Caco-2 (cell line): ENCODE measurements around the gene SYTL2. TPM values are rescaled to one million over a fixed set of nuclear protein-coding genes. Genes with fewer than 3 reads are reported as not detected.
"Not testable (repeated sequence)": the region's sequence is repeated elsewhere in the genome, so short reads cannot be mapped to it uniquely, and the experiment has no call there.

Source experiments
- BruUV-seq: library from RNA; stranded (reverse); fragments of 400-500 nt; replicated peaks from 2 replicates; lab custom pipeline; 2021; lab: Mats Ljungman, UMichigan
- CTCF ChIA-PET: fragments of 300-600 bp; sonication (Branson Sonifier 250); formaldehyde crosslinking; loops from one replicate; lab custom pipeline; 2022; ENCODE audit warnings: antibody characterized with exemption; lab: Charles Lee
- POLR2A ChIA-PET: fragments of 300-600 bp; sonication (Branson Sonifier 250); formaldehyde crosslinking; loops from one replicate; lab custom pipeline; 2022; ENCODE audit warnings: antibody characterized with exemption; lab: Charles Lee
- DNase-seq, 2 experiments: peaks; one replicate each; pipeline versions ENCODE4 v3.0.0 to v3.0.0-alpha.2; 2020 to 2022
- H3K27me3 ChIP-seq: replicated peaks from 2 replicates; pipeline ENCODE4 v1.6.0; 2011; ENCODE audit warnings: low read length; ENCODE audit not compliant: control insufficient read depth, insufficient read depth
- H3K36me3 ChIP-seq: 2 replicates; pipeline ENCODE4 v1.5.1; 2011; ENCODE audit warnings: low read length; ENCODE audit not compliant: control insufficient read depth, insufficient read depth
- H3K4me1 ChIP-seq: fragments of 250-450 bp; sonication (Bioruptor Pico); 2 replicates; pipeline ENCODE4 v1.5.1; 2020; ENCODE audit warnings: mild to moderate bottlenecking
- H3K4me3 ChIP-seq: 2 replicates; pipeline ENCODE4 v1.5.1; 2011; ENCODE audit warnings: low read depth, mild to moderate bottlenecking, control low read depth, low read length
- H3K9me3 ChIP-seq: fragments of 250-450 bp; sonication (Bioruptor Pico); 2 replicates; pipeline ENCODE4 v1.5.1; 2020; ENCODE audit warnings: mild to moderate bottlenecking, moderate library complexity
- H3K27ac Mint-ChIP-seq: one replicate; pipeline ENCODE4 v1.8.0; 2022; ENCODE audit warnings: mixed read lengths; ENCODE audit not compliant: unreplicated experiment
- H3K27me3 Mint-ChIP-seq: one replicate; pipeline ENCODE4 v1.8.0; 2022; ENCODE audit warnings: mixed read lengths; ENCODE audit not compliant: insufficient read depth, unreplicated experiment
- H3K36me3 Mint-ChIP-seq: one replicate; pipeline ENCODE4 v1.8.0; 2022; ENCODE audit warnings: mild to moderate bottlenecking, mixed read lengths; ENCODE audit not compliant: insufficient read depth, unreplicated experiment
- H3K4me1 Mint-ChIP-seq: one replicate; pipeline ENCODE4 v1.8.0; 2022; ENCODE audit warnings: low read depth, mixed read lengths; ENCODE audit not compliant: unreplicated experiment
- H3K4me3 Mint-ChIP-seq: one replicate; pipeline ENCODE4 v1.8.0; 2022; ENCODE audit warnings: mild to moderate bottlenecking, moderate library complexity, mixed read lengths; ENCODE audit not compliant: unreplicated experiment
- H3K9me3 Mint-ChIP-seq: one replicate; pipeline ENCODE4 v1.8.0; 2022; ENCODE audit warnings: mixed read lengths; ENCODE audit not compliant: unreplicated experiment
- intact Hi-C: fragments of 100-400 bp; cut with micrococcal nuclease; formaldehyde crosslinking; loops from one replicate; pipeline ENCODE4 v1.10.0; 2022; ENCODE audit not compliant: unreplicated experiment
- total RNA-seq: library from RNA; stranded (reverse); gene quantifications from 2 replicates; pipeline ENCODE4 v1.2.3, GENCODE V29; 2022
- TF ChIP-seq, protein P1 (sequence below), 2 experiments: fragments of 200-600 bp in 1 of 2; IDR thresholded peaks; 1 replicate in 1 of 2; 2 replicates in 1 of 2; pipeline versions ENCODE4 v1.5.1 to v1.8.0; 2011 to 2022; ENCODE audit warnings: antibody characterized with exemption in 1 of 2, control low read depth in 1 of 2, inconsistent platforms in 1 of 2, low read depth in 1 of 2, low read length in 1 of 2, mild to moderate bottlenecking in 1 of 2, moderate library complexity in 1 of 2; ENCODE audit not compliant: insufficient read depth in 1 of 2, severe bottlenecking in 1 of 2, unreplicated experiment in 1 of 2

SYTL2 gene
- total RNA-seq, 1 experiment from 2014 or later = 110 TPM

DNA sequence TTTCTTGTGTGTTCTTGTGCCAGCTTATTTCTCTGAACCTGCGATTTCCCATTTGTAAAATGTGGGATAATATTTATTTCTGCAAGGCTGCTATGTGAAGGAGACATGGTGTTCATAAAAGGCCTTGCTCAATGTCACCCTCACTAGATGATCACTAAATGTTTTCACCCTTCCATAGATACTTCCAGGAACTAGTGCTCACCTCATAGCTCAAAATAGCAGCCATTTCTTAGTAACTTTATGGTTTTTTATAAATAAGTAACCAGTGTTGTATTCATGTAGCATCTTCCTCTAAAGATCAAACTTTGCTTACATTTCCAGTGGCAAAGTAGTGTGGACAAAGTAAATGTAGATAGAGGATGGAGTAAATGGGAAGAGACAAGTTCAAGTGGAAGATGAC is 23.8 kb downstream of the SYTL2 start:
- peaks cover 13% of the 10 kb centered on the region for H3K9me3 ChIP-seq
- BruUV-seq = no TSS peak
- H3K27ac Mint-ChIP-seq = peak overlapping the region; percentile 86
- H3K36me3 ChIP-seq = peaks cover 3% of the 10 kb centered on the region; the same call in 1 of the 2 replicates
- TF ChIP-seq, protein P1, sequence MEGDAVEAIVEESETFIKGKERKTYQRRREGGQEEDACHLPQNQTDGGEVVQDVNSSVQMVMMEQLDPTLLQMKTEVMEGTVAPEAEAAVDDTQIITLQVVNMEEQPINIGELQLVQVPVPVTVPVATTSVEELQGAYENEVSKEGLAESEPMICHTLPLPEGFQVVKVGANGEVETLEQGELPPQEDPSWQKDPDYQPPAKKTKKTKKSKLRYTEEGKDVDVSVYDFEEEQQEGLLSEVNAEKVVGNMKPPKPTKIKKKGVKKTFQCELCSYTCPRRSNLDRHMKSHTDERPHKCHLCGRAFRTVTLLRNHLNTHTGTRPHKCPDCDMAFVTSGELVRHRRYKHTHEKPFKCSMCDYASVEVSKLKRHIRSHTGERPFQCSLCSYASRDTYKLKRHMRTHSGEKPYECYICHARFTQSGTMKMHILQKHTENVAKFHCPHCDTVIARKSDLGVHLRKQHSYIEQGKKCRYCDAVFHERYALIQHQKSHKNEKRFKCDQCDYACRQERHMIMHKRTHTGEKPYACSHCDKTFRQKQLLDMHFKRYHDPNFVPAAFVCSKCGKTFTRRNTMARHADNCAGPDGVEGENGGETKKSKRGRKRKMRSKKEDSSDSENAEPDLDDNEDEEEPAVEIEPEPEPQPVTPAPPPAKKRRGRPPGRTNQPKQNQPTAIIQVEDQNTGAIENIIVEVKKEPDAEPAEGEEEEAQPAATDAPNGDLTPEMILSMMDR (IDR thresholded peaks at IDR 0.05; ENCODE audit: insufficient read depth in 1 of 2, low read depth in 1 of 2, low read length in 1 of 2, severe bottlenecking in 1 of 2, unreplicated experiment in 1 of 2) = no peak
- no peak overlapping the region for H3K4me3 ChIP-seq
- POLR2A ChIA-PET = interaction anchor here (1.0 kb wide), 1 partner anchor 139 kb away, joined by 3 read pairs; the partner anchor contains the start of gene TMEM126A
- H3K36me3 Mint-ChIP-seq = peaks cover 48% of the 10 kb centered on the region
- H3K27me3 ChIP-seq = no peaks in the 10 kb centered on the region
- CTCF ChIA-PET = interaction anchor here (1.2 kb wide), 1 partner anchor 9 kb away, joined by 3 read pairs; no protein-coding TSS in a partner anchor
- H3K4me1 Mint-ChIP-seq = peaks cover 69% of the 10 kb centered on the region
- intact Hi-C loops = loop anchor here (10.0 kb wide), 2 partner anchors 338 to 1218 kb away; no protein-coding TSS in a partner anchor
- peaks cover 69% of the 10 kb centered on the region for H3K4me1 ChIP-seq
- H3K27me3 Mint-ChIP-seq = no peaks in the 10 kb centered on the region
- H3K9me3 Mint-ChIP-seq = peaks cover 9% of the 10 kb centered on the region
- H3K4me3 Mint-ChIP-seq = peak overlapping the region; percentile 61
- no peak for DNase-seq

DNA sequence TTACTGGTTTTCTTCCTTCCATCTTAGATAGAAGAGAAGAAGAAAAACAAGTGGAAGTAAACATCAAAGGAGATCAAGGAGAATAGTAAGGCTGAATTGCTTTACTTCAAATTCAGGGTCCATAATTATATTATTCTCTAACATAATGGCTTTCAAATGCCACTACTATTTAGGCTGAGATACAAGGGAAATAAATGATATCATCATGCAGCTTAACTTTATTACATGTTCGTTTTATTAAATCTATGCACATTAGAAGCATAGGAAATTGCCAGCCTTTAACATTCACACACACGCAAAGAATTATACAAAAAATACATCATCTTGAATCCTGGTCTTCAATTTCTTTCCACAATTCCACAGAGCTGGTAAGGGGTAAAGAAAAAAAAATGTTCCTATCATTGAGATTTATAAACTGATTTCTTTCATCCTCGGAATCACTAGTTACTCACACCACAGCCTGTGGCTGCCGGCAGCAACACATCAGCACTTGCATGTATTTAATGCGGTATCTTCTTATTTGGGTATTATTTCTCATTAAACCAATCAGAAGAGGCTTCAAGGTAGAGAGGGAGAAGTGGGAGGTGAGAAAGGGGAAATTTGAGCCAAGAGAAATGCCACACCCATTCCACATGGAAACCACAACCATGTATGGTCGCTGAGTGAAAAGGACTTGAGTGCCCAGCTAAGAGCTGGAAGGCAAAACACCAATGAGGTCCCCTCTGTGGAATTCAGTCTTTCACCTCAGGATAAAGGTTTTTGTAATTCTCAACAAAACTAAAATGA is 26.3 kb downstream of the SYTL2 start:
- peak overlapping the region; percentile 48 for H3K27ac Mint-ChIP-seq
- DNase-seq = no peak
- ChIA-PET POLR2A (no interaction called here), CTCF (no interaction called here)
- Histone ChIP-seq H3K36me3 (peaks cover 3% of the 10 kb centered on the region; the same call in 1 of the 2 replicates), H3K4me1 (peaks cover 70% of the 10 kb centered on the region), H3K27me3 (no peaks in the 10 kb centered on the region), H3K4me3 (no peak overlapping the region), H3K9me3 (peaks cover 20% of the 10 kb centered on the region)
- H3K27me3 Mint-ChIP-seq = no peaks in the 10 kb centered on the region
- peaks cover 9% of the 10 kb centered on the region for H3K9me3 Mint-ChIP-seq
- no TSS peak for BruUV-seq
- TF ChIP-seq, protein P1 (IDR thresholded peaks at IDR 0.05; ENCODE audit: insufficient read depth in 1 of 2, low read depth in 1 of 2, low read length in 1 of 2, severe bottlenecking in 1 of 2, unreplicated experiment in 1 of 2) = no peak
- no peak overlapping the region for H3K4me3 Mint-ChIP-seq
- H3K4me1 Mint-ChIP-seq = peaks cover 76% of the 10 kb centered on the region
- intact Hi-C loops = loop anchor here (10.0 kb wide), 2 partner anchors 340 to 1220 kb away; no protein-coding TSS in a partner anchor
- H3K36me3 Mint-ChIP-seq = peaks cover 47% of the 10 kb centered on the region

DNA sequence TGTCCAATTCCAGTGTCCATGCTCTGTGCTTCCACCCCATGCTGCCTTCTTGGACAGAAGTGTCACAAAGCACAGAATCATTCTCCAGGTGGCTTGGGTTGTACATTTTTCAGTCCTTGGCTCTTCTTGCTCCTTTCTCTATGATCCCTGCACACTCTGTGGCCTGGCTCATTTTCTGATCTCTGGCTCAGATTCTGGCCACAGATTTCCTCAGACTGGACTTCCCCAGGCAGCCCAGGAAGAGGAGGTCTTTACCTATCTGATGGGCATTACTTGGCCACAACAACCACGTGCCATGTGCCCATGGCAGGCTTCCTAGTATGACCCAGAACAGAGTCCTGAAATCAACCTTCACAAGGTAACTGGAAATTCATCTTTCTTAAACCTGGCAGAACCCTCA is 27.2 kb downstream of the SYTL2 start:
- H3K27ac Mint-ChIP-seq = peak overlapping the region; percentile 19
- H3K4me3 ChIP-seq = no peak overlapping the region
- H3K36me3 ChIP-seq = peaks cover 3% of the 10 kb centered on the region; the same call in 1 of the 2 replicates
- H3K9me3 ChIP-seq = peaks cover 20% of the 10 kb centered on the region
- H3K27me3 Mint-ChIP-seq = no peaks in the 10 kb centered on the region
- no peaks in the 10 kb centered on the region for H3K27me3 ChIP-seq
- intact Hi-C loops = loop anchor here (10.0 kb wide), 2 partner anchors 341 to 1221 kb away; no protein-coding TSS in a partner anchor
- TF ChIP-seq, protein P1 (IDR thresholded peaks at IDR 0.05; ENCODE audit: insufficient read depth in 1 of 2, low read depth in 1 of 2, low read length in 1 of 2, severe bottlenecking in 1 of 2, unreplicated experiment in 1 of 2) = no peak
- H3K4me1 Mint-ChIP-seq = peaks cover 71% of the 10 kb centered on the region
- DNase-seq = no peak
- ChIA-PET POLR2A (no interaction called here), CTCF (no interaction called here)
- no TSS peak for BruUV-seq
- peaks cover 47% of the 10 kb centered on the region for H3K36me3 Mint-ChIP-seq
- H3K4me3 Mint-ChIP-seq = no peak overlapping the region
- H3K9me3 Mint-ChIP-seq = peaks cover 9% of the 10 kb centered on the region
- H3K4me1 ChIP-seq = peaks cover 73% of the 10 kb centered on the region

DNA sequence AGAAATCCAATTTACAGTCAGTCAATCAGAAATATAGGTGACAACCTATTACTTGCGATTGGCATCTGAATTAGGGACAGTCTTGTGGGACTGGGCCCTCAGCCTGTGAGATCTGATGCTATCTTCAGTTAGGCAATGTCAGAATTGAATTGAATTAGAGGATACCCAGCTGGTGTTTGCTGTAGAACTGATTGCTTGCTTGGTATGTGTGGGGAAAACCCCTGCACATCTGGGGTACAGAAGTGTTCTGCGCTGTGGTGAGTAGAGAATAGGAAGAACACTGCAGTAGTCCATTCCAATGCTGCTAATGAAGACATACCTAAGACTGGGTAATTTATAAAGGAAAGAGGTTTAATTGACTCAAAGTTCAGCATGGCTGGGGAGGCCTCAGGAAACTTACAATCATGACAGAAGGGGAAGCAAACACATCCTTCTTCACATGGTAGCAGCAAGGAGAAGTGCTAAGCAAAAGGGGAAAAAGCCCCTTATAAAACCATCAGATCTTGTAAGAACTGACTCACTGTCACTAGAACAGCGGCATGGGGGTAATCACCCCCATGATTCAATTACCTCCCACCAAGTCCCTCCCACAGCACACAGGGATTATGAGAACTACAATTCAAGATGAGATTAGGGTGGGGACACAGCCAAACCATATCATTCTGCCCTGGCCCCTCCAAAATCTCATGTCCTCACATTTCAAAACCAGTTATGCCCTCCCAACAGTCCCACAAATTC is 30.0 kb downstream of the SYTL2 start:
- H3K27me3 Mint-ChIP-seq = not testable (repeated sequence)
- intact Hi-C loops = loop anchor here (1.0 to 10.0 kb wide), 8 partner anchors 7 to 1224 kb away; no protein-coding TSS in a partner anchor
- CTCF ChIA-PET = interaction anchor here (0.6 to 2.1 kb wide), 6 partner anchors 8 to 44 kb away, joined by 4 to 15 read pairs (median 5); no protein-coding TSS in a partner anchor

More for the DNA sequence above, 30.0 kb downstream of the SYTL2 start:
- not testable (repeated sequence) for H3K27me3 ChIP-seq, H3K36me3 ChIP-seq, H3K9me3 Mint-ChIP-seq, H3K4me3 ChIP-seq, DNase-seq, H3K4me3 Mint-ChIP-seq
- POLR2A ChIA-PET = interaction anchor here (0.6 to 1.6 kb wide), 4 partner anchors 8 to 116 kb away, joined by 3 to 6 read pairs (median 6); no protein-coding TSS in a partner anchor
- peaks cover 63% of the 10 kb centered on the region for H3K4me1 Mint-ChIP-seq
- Histone ChIP-seq H3K9me3 (peaks cover 20% of the 10 kb centered on the region), H3K4me1 (peaks cover 66% of the 10 kb centered on the region)
- H3K36me3 Mint-ChIP-seq = peaks cover 48% of the 10 kb centered on the region
- TSS peak; percentile 92 for BruUV-seq
- peak overlapping the region; percentile 74 for H3K27ac Mint-ChIP-seq
